ENCODE measurements around the gene DHX32.

GRCh38 chr10:125822878-125823662, 58.0 kb downstream of the DHX32 start, which contains the start of the genes BCCIP and UROS:
- TF ChIP-seq, protein P1, sequence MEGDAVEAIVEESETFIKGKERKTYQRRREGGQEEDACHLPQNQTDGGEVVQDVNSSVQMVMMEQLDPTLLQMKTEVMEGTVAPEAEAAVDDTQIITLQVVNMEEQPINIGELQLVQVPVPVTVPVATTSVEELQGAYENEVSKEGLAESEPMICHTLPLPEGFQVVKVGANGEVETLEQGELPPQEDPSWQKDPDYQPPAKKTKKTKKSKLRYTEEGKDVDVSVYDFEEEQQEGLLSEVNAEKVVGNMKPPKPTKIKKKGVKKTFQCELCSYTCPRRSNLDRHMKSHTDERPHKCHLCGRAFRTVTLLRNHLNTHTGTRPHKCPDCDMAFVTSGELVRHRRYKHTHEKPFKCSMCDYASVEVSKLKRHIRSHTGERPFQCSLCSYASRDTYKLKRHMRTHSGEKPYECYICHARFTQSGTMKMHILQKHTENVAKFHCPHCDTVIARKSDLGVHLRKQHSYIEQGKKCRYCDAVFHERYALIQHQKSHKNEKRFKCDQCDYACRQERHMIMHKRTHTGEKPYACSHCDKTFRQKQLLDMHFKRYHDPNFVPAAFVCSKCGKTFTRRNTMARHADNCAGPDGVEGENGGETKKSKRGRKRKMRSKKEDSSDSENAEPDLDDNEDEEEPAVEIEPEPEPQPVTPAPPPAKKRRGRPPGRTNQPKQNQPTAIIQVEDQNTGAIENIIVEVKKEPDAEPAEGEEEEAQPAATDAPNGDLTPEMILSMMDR (IDR thresholded peaks at IDR 0.05 in 4 of 5, conservative IDR thresholded peaks at IDR 0.05 in 1 of 5) = peak in 2 of 5 experiments; percentile 18 to 22
- peak; percentile 62 to 69 for TF ChIP-seq POLR2A (IDR thresholded peaks at IDR 0.05)

Measured in gastrocnemius medialis (tissue), 4 donors.